ENCODE measurements around the gene DCUN1D3.

Gene DCUN1D3

GRCh38 chr16:20920091-20920490 lies 19.9 kb upstream of the DCUN1D3 start:
- TF ChIP-seq CTCF (IDR thresholded peaks at IDR 0.05; ENCODE audit: insufficient read depth, low read length, poor library complexity, severe bottlenecking), result no peak
- no peak for TF ChIP-seq EZH2phosphoT487 (conservative IDR thresholded peaks at IDR 0.05; ENCODE audit: low read length)
- Histone ChIP-seq H4K20me1 (ENCODE audit: low read depth, low read length) (no peaks in the 10 kb centered on the region), H3K4me3 (ENCODE audit: insufficient read depth, low read length, poor library complexity, severe bottlenecking) (no peak overlapping the region), H3K27ac (ENCODE audit: low read depth, low read length) (no peak overlapping the region), H3K79me2 (ENCODE audit: insufficient read depth, low read length) (no peaks in the 10 kb centered on the region), H2AFZ (ENCODE audit: low read depth, low read length, severe bottlenecking) (no peak overlapping the region), H3K27me3 (ENCODE audit: low read length) (no peaks in the 10 kb centered on the region), H3K9ac (ENCODE audit: low read length) (no peak overlapping the region), H3F3A (ENCODE audit: insufficient read depth) (peaks cover 8% of the 10 kb centered on the region; the same call in 1 of the 2 replicates), H3K9me2 (replicated peaks; ENCODE audit: insufficient read depth, low read length) (no peaks in the 10 kb centered on the region), H3K9me3 (ENCODE audit: insufficient read depth, low read length) (no peaks in the 10 kb centered on the region), H3K36me3 (ENCODE audit: low read length) (no peaks in the 10 kb centered on the region), H3K4me2 (ENCODE audit: low read depth, low read length, poor library complexity, severe bottlenecking) (no peak overlapping the region)

GRCh38 chr16:20918486-20919239 lies 18.5 kb upstream of the DCUN1D3 start:
- no peaks in the 10 kb centered on the region for H3K27me3 ChIP-seq (ENCODE audit: low read length)
- H3K4me2 ChIP-seq (ENCODE audit: low read depth, low read length, poor library complexity, severe bottlenecking), result no peak overlapping the region
- no peaks in the 10 kb centered on the region for H3K79me2 ChIP-seq (ENCODE audit: insufficient read depth, low read length)
- H4K20me1 ChIP-seq (ENCODE audit: low read depth, low read length), result no peaks in the 10 kb centered on the region
- H3K9ac ChIP-seq (ENCODE audit: low read length), result no peak overlapping the region
- H3K4me3 ChIP-seq (ENCODE audit: insufficient read depth, low read length, poor library complexity, severe bottlenecking), result no peak overlapping the region
- peaks cover 8% of the 10 kb centered on the region for H3F3A ChIP-seq (ENCODE audit: insufficient read depth)
- H2AFZ ChIP-seq (ENCODE audit: low read depth, low read length, severe bottlenecking), result no peak overlapping the region
- no peaks in the 10 kb centered on the region for H3K36me3 ChIP-seq (ENCODE audit: low read length)
- no peak overlapping the region for H3K27ac ChIP-seq (ENCODE audit: low read depth, low read length)
- no peaks in the 10 kb centered on the region for H3K9me2 ChIP-seq (replicated peaks; ENCODE audit: insufficient read depth, low read length)
- no peaks in the 10 kb centered on the region for H3K9me3 ChIP-seq (ENCODE audit: insufficient read depth, low read length)
- TF ChIP-seq CTCF (IDR thresholded peaks at IDR 0.05; ENCODE audit: insufficient read depth, low read length, poor library complexity, severe bottlenecking) (no peak), EZH2phosphoT487 (conservative IDR thresholded peaks at IDR 0.05; ENCODE audit: low read length) (no peak)

GRCh38 chr16:20916942-20917341 lies 16.8 kb upstream of the DCUN1D3 start:
- no peak overlapping the region for H3K4me3 ChIP-seq (ENCODE audit: insufficient read depth, low read length, poor library complexity, severe bottlenecking)
- peaks cover 8% of the 10 kb centered on the region for H3F3A ChIP-seq (ENCODE audit: insufficient read depth)
- H3K79me2 ChIP-seq (ENCODE audit: insufficient read depth, low read length), result no peaks in the 10 kb centered on the region
- H2AFZ ChIP-seq (ENCODE audit: low read depth, low read length, severe bottlenecking), result no peak overlapping the region
- no peaks in the 10 kb centered on the region for H3K9me3 ChIP-seq (ENCODE audit: insufficient read depth, low read length)
- H3K9me2 ChIP-seq (replicated peaks; ENCODE audit: insufficient read depth, low read length), result no peaks in the 10 kb centered on the region
- H3K36me3 ChIP-seq (ENCODE audit: low read length), result no peaks in the 10 kb centered on the region
- H3K4me2 ChIP-seq (ENCODE audit: low read depth, low read length, poor library complexity, severe bottlenecking), result peak overlapping the region; percentile 60
- TF ChIP-seq CTCF (IDR thresholded peaks at IDR 0.05; ENCODE audit: insufficient read depth, low read length, poor library complexity, severe bottlenecking) (no peak), EZH2phosphoT487 (conservative IDR thresholded peaks at IDR 0.05; ENCODE audit: low read length) (no peak)
- H3K27me3 ChIP-seq (ENCODE audit: low read length), result no peaks in the 10 kb centered on the region
- no peaks in the 10 kb centered on the region for H4K20me1 ChIP-seq (ENCODE audit: low read depth, low read length)
- no peak overlapping the region for H3K9ac ChIP-seq (ENCODE audit: low read length)
- H3K27ac ChIP-seq (ENCODE audit: low read depth, low read length), result peak overlapping the region; percentile 84

All from SU-DHL-6 (cell line).